Medulla oblongata (tissue), 1 donor: ENCODE measurements around the gene NUDT1.

Experiments used
- DNase-seq: peaks from one replicate; pipeline ENCODE4 v3.0.0-alpha.2; 2015; ENCODE audit errors: extremely low spot score

The NUDT1 gene

DNA sequence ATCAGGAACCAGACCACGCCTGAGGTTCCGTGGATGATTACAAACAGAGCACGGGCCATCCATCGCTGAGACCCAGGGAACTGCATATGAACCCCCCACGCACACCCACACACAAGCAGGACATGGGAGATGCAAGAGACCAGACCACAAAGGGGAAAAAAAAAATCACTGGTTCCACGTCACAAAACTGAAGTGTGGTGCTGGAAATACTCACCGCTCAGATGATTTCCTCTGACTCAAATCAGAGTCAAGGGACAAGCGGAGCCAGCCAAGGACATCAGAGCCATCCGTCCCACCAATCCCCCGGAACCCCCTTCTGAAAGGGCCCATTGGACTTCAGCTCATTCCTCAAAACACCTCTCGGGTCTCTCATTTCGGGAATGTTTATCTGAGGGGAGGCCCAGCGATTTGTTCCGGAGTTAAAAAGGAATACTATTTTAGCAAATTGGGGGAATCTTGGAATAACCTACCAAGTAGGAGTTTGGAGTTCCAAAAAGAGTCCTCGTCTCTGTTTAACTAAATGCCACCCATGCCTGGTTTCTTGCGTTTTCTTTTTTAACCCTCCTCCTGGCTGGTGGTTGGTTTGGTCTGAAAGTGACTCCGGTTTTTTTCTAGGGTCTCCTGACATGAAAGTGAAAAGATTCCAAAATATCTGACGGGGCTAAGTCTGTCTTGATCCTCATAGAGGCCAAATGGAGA is 57.3 kb downstream of the NUDT1 start:
- peak; percentile 18 for DNase-seq

GRCh38 chr7:2299870-2300512 is 58.0 kb downstream of the NUDT1 start:
- no peak for DNase-seq
